HG03097 (cell line): ENCODE measurements around the gene ZNF32.

ENCODE experiments used
- ATAC-seq: cut with Tn5 transposase; IDR thresholded peaks from one replicate; pipeline ENCODE4 v1.9.1; 2021; ENCODE audit not compliant: unreplicated experiment, low FRiP score

The ZNF32 gene

GRCh38 chr10:43648398-43649184 lies at the start of gene ZNF32:
Gene ZNF32 (minus strand): TSS chr10:43648881. CDS start chr10:43646133, 2,748 bp downstream.
- peak; percentile 100 for ATAC-seq

- no peak for ATAC-seq
These were observed 49.5 kb upstream of the ZNF32 start for GRCh38 chr10:43698156-43698555.

DNA sequence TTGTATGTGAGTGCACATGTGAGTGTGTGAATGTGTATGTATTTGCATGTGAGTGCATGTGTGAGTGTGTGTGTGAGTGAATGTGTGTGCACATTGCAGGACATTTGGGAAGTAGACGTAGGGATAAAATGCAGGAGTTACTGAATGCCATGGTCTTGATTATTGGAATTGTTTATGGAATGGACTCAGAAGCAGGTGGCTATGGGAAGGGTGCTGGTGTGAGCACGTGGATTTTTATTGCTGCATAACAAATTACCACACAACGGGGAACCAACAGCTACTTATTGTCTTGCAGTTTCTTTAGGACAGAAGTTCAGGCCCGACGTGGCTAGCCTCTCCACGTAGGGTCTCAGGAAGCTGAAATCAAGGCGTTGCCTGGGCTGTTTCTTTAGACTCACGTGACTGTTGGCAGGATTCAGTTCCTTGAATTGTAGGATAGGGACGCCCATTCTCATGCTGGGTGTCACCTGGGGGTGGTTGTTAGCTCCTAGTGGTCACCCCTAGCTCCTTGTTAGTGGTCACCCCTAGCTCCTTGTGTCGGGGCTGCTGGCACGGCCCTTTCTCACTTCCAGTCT lies 48.3 kb upstream of the ZNF32 start:
- ATAC-seq: no peak

- no peak for ATAC-seq
These were observed 47.0 kb upstream of the ZNF32 start for GRCh38 chr10:43695730-43696129.

GRCh38 chr10:43695321-43695720 lies 46.6 kb upstream of the ZNF32 start:
- no peak for ATAC-seq

DNA sequence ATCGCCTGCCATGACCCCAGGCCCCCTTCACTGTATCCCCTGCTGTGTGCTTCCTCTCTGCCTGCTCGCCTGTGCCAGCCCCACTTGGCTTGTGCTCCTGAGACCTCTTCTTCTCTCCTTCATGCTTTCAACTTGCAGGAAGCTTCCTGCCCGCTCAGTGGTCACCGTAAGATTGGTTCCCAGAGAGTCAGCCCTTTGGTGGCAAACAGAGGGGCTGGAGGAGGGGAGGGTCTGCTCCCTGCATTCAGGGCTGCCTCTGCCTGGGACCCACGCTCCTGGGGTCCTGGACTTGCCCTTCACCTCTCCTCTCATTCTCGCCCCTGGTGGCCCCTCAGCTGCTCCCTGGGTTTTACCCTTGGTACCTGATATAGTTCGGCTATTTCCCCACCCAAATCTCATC lies 45.8 kb upstream of the ZNF32 start:
- no peak for ATAC-seq

- ATAC-seq: no peak
These were observed 44.9 kb upstream of the ZNF32 start for GRCh38 chr10:43693602-43694001.

DNA sequence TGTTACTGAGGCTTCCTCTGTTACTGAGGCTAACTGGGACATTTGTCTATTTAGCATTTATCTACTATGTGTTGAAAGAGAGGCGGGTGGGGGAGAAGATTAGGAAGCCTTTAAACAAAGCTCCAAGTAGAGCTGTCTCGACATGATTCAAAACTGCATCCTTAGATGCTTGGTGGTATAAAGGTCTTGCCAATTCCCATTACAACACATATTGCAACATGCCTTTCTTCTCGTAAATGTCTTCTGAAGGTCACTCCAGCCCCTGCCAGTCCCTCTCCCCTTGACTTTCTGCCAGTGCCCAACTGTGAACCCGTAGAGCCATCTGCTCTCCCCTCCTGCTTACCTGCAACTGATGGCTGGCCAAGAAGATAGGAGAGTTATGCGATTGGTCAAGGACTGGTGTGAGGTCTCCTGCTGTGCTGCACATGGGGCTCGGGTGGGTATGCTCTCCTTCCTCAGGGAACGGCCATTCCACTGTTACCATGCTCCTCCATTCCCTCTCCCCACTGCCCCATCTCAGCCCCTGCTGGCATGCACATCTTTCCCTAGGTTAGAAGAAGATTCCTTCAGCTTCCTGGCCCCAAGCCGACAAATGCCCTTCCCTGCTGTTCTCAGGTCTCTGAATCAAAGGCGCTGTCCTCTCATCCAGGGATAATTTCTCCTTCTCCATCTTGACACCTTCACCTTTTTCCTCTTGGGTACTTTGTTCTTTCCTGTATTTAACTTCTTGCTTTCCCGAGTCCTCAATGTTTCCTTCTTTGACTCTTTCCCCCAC lies 43.6 kb upstream of the ZNF32 start:
- ATAC-seq: no peak

DNA sequence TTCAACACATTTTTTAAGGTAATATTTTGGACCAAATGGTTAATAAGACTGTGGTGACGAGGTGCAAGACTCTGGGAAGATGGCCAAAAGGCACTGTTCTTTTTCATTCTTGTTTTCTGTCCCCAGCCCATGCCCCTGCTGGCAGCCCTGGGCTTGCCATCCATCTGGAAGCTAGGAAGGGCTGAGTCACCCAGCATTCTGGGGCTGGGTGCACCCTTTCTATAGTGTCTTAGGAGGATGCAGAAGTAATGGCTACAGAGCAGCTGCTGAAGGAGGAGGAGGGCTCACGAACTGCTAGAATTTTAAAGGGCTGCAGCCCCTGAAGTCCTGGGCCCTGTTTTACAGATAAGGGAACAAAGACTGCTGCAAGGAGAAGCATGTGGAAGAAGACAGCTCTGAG lies 42.8 kb upstream of the ZNF32 start:
- ATAC-seq: no peak

- peak; percentile 99 for ATAC-seq
These were observed 41.5 kb upstream of the ZNF32 start for GRCh38 chr10:43689955-43690771.

GRCh38 chr10:43689618-43689954 lies 40.9 kb upstream of the ZNF32 start:
- ATAC-seq: no peak

GRCh38 chr10:43689007-43689491 lies 40.4 kb upstream of the ZNF32 start:
- ATAC-seq: no peak

DNA sequence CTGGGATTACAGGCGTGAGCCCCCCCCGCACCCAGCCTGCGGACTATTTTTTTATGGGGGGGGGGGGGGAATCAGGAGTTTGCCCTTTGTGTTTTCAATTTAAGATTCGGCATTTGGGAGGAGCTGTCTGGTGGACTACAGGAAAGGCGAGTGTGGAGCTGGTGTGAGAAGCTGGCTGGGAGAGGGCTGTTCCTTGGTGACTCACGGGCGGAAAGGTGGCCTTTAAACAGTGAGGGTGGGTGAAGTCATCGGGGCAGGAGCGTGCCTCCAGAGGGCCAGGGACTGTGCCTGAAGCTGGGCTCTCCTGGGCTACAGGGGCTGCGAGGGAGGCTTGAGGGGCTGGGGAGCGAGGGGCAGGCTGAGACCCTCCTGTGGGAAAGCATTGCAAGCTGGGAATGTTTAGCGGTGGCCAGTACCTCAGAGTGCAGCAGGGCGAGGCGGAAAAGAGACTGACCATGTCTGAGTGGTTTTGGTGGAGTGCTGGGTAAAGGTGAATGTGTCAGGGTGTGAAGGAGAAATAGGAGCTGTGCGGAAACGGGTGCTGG lies 39.7 kb upstream of the ZNF32 start:
- ATAC-seq: no peak

DNA sequence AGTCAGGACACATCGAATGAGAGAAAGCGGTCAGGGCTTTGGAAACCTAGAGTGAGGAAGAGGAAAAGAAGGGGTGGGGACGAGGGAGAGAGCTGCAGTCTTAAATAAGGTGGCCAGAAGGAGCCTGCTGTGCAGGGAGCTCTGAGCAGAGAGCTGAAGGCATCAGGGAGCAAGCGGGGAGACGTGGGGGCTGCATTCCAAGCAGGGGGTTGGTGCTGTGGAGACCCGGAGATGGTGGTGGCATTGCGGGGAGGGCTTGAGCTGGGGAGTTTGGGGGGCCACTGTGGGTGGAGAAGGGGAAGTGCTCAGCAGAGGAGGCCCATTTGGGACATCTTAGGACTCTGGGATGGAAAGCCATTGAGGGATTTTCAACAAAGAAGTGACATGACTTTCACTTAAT lies 38.7 kb upstream of the ZNF32 start:
- ATAC-seq: no peak

DNA sequence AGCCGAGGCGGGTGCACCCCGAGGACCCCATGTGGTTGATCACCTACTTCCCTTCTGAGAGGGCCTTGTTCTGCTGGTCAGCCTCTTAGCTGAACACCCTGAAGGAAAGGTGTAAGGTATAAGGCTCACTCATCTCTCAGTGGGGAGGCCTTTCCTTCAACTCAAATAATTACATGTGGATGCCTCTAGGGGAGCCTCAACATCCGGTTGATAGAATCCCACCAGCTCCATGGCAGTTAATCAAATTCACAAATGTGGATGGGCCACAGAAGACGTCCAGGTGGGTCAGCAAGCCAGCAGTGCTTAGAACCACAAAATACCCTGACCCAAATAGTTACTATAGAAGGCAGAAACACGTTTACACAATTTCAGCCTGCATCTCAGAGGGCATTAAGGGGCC lies 37.7 kb upstream of the ZNF32 start:
- ATAC-seq: no peak

- no peak for ATAC-seq
These were observed 37.1 kb upstream of the ZNF32 start for GRCh38 chr10:43685744-43686143.

DNA sequence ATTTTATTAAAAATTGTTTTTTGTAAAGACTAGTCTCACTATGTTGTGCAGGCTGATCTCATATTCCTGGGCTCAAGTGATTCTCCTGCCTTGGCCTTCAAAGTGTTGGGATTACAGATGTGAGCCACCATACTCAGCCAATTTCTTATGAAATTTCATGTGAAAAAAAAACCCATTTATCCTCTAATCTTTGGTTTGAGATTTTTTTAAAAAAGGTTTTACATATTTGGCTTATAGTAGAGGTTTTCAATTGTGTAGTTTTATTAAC lies 35.5 kb upstream of the ZNF32 start:
- ATAC-seq: no peak

DNA sequence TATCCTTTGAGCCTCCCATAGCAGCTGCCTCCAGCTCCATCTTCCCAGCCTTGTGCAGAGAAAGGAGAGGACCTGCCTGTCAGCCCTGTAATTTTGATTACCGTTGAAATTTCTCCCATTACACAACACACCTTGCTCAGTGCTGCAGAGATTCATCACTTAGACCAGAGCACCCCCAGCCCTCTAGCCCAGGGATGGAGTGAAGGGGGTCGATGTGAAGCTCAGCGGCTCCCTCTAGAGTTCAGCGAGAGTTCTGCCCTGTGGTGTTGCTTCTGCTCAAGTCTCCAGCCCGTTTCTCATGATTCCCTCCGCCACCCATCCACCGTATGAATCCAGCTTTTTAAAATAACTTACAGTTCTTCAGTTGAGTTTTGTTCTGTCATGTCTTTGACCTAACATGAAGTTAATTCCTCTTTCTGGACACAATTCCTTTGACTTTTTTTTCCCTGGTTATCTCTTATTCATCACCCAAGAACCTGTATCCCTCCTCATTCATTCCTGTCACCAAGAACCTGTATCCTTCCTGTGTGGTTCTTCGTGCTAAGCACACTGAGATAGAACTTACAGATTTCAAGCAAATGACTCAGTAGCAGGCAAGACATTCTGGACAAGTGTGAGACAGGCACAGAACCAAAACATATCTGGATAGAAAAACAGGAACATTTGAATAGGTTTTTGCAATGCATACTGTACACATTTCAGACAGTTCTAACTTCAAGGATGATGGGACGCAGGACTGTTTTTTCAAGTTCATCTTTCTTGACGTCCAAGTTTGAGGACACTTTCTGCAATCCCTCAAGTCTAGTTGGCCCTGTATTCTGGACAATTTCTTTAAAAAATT lies 35.0 kb upstream of the ZNF32 start:
- no peak for ATAC-seq

DNA sequence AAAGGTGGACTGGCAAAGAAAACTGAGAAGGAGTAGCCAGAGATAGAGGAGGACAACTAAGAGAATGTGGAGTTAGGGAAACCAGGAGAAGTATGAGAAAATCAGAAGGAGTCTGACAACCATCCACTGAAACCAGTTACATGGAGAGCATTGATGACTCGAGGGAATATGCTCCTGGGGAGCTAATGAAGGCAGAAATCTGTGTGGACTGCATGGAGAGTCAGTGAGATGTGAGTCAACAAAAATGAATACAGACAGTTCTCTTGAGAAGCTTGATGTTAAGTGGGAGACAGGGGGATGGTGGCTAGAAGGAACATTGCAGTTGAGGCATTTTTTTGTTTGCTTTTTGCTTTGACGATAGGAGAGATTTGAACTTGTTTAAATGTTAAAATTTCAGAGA lies 34.3 kb upstream of the ZNF32 start:
- no peak for ATAC-seq

DNA sequence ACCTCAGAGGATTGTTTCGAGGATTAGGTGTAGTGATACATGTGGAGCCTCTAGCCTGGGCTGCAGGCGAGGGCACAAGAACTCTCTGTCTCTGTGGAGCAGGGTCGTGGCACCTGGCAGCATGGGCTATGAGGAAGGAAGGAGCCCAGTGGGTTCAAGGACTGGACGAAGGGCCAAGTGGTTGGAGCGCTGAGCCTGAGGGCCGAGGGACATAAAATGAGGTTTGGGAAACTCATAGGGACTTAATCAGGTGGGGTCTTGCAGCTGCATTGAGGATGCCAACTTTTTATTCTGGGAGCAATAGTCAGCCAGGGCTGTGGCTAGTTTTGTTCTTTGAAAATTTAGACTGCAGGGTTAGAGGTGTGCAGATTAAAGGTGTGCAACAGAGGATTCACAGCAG lies 33.0 kb upstream of the ZNF32 start:
- ATAC-seq: no peak
